HepG2 (cell line): ENCODE results near the gene GHR.

ENCODE experiments used
- JUND ChIP-seq: sonication (generic); formaldehyde crosslinking; IDR thresholded peaks from 2 replicates; pipeline ENCODE4 v1.8.0; 2022; ENCODE audit warnings: mild to moderate bottlenecking, missing genetic modification reagents
- MAFK ChIP-seq, 2 experiments: IDR thresholded peaks in 1 of 2; conservative IDR thresholded peaks in 1 of 2; 2 replicates each; pipeline ENCODE4 v1.6.1; 2011; ENCODE audit warnings: improper control_type of control experiment in 2 of 2, low read length in 2 of 2
- PAX8 ChIP-seq: sonication (generic); formaldehyde crosslinking; IDR thresholded peaks from 2 replicates; pipeline ENCODE4 v1.8.0; 2022; ENCODE audit warnings: mild to moderate bottlenecking, missing genetic modification reagents, borderline replicate concordance
- RELA ChIP-seq: sonication (generic); formaldehyde crosslinking; IDR thresholded peaks from 2 replicates; pipeline ENCODE4 v1.4.0; 2020; ENCODE audit warnings: missing genetic modification reagents
- SETDB1 ChIP-seq: sonication (generic); formaldehyde crosslinking; IDR thresholded peaks from 2 replicates; pipeline ENCODE4 v1.5.1; 2020; ENCODE audit warnings: missing genetic modification reagents, mild to moderate bottlenecking, borderline replicate concordance
- SOX5 ChIP-seq: IDR thresholded peaks from 2 replicates; pipeline ENCODE4 v1.6.1; 2016; ENCODE audit warnings: borderline replicate concordance
- SUZ12 ChIP-seq: fragments of 150-350 bp; IDR thresholded peaks from 2 replicates; pipeline ENCODE4 v1.6.1; 2014; ENCODE audit warnings: low read depth, low read length
- TAF1 ChIP-seq: sonication (generic); formaldehyde crosslinking; IDR thresholded peaks from 2 replicates; pipeline ENCODE4 v1.4.0; 2020; ENCODE audit warnings: missing genetic modification reagents
- TCF7 ChIP-seq: sonication (generic); IDR thresholded peaks from 2 replicates; pipeline ENCODE4 v1.6.1; 2016; ENCODE audit warnings: antibody characterized with exemption, low read depth
- ZNF205 ChIP-seq: IDR thresholded peaks from 2 replicates; pipeline ENCODE4 v1.6.1; 2018; ENCODE audit warnings: missing biosample characterization, missing genetic modification reagents
- ZNF850 ChIP-seq: sonication (generic); formaldehyde crosslinking; conservative IDR thresholded peaks from 2 replicates; pipeline ENCODE4 v1.9.0; 2021; ENCODE audit warnings: mild to moderate bottlenecking, missing genetic modification reagents
- TF ChIP-seq, protein P1 (sequence below): sonication (generic); formaldehyde crosslinking; IDR thresholded peaks from 2 replicates; pipeline ENCODE4 v1.5.0; 2020; ENCODE audit warnings: mild to moderate bottlenecking, missing genetic modification reagents, moderate library complexity
- TF ChIP-seq, protein P2 (sequence below): sonication (generic); formaldehyde crosslinking; IDR thresholded peaks from 2 replicates; pipeline ENCODE4 v1.4.0; 2020; ENCODE audit warnings: mild to moderate bottlenecking, missing genetic modification reagents

DNA sequence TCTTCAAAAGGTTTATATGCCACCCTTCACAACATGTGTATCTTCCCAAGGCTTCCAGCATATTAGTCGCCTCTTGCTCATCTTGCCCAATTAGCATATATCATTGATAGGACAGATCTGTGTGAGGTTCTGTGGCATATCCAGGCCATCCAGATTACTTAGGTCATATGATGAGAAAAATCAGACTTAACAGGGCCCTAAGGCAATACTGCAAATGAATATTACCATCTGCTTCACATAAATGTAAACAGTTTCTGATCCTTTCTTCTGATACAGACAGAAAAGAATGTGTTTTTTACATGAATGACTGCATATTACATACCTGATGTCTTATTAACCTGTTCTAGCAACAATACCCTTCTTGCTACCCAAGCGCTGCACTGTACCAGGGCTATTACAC is 41.3 kb upstream of the GHR start:
- TF ChIP-seq, protein P1, sequence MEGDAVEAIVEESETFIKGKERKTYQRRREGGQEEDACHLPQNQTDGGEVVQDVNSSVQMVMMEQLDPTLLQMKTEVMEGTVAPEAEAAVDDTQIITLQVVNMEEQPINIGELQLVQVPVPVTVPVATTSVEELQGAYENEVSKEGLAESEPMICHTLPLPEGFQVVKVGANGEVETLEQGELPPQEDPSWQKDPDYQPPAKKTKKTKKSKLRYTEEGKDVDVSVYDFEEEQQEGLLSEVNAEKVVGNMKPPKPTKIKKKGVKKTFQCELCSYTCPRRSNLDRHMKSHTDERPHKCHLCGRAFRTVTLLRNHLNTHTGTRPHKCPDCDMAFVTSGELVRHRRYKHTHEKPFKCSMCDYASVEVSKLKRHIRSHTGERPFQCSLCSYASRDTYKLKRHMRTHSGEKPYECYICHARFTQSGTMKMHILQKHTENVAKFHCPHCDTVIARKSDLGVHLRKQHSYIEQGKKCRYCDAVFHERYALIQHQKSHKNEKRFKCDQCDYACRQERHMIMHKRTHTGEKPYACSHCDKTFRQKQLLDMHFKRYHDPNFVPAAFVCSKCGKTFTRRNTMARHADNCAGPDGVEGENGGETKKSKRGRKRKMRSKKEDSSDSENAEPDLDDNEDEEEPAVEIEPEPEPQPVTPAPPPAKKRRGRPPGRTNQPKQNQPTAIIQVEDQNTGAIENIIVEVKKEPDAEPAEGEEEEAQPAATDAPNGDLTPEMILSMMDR (CRISPR knock-in tag) = no peak
- TF ChIP-seq PAX8 (CRISPR knock-in tag) = no peak
- no peak for TF ChIP-seq SUZ12
- no peak for TF ChIP-seq SETDB1 (CRISPR knock-in tag)
- no peak for TF ChIP-seq MAFK (conservative IDR thresholded peaks at IDR 0.05 in 1 of 2, IDR thresholded peaks at IDR 0.05 in 1 of 2; ENCODE audit: low read length in 2 of 2)
- no peak for TF ChIP-seq TCF7
- TF ChIP-seq ZNF850 (CRISPR knock-in tag) = no peak
- TF ChIP-seq, protein P2, sequence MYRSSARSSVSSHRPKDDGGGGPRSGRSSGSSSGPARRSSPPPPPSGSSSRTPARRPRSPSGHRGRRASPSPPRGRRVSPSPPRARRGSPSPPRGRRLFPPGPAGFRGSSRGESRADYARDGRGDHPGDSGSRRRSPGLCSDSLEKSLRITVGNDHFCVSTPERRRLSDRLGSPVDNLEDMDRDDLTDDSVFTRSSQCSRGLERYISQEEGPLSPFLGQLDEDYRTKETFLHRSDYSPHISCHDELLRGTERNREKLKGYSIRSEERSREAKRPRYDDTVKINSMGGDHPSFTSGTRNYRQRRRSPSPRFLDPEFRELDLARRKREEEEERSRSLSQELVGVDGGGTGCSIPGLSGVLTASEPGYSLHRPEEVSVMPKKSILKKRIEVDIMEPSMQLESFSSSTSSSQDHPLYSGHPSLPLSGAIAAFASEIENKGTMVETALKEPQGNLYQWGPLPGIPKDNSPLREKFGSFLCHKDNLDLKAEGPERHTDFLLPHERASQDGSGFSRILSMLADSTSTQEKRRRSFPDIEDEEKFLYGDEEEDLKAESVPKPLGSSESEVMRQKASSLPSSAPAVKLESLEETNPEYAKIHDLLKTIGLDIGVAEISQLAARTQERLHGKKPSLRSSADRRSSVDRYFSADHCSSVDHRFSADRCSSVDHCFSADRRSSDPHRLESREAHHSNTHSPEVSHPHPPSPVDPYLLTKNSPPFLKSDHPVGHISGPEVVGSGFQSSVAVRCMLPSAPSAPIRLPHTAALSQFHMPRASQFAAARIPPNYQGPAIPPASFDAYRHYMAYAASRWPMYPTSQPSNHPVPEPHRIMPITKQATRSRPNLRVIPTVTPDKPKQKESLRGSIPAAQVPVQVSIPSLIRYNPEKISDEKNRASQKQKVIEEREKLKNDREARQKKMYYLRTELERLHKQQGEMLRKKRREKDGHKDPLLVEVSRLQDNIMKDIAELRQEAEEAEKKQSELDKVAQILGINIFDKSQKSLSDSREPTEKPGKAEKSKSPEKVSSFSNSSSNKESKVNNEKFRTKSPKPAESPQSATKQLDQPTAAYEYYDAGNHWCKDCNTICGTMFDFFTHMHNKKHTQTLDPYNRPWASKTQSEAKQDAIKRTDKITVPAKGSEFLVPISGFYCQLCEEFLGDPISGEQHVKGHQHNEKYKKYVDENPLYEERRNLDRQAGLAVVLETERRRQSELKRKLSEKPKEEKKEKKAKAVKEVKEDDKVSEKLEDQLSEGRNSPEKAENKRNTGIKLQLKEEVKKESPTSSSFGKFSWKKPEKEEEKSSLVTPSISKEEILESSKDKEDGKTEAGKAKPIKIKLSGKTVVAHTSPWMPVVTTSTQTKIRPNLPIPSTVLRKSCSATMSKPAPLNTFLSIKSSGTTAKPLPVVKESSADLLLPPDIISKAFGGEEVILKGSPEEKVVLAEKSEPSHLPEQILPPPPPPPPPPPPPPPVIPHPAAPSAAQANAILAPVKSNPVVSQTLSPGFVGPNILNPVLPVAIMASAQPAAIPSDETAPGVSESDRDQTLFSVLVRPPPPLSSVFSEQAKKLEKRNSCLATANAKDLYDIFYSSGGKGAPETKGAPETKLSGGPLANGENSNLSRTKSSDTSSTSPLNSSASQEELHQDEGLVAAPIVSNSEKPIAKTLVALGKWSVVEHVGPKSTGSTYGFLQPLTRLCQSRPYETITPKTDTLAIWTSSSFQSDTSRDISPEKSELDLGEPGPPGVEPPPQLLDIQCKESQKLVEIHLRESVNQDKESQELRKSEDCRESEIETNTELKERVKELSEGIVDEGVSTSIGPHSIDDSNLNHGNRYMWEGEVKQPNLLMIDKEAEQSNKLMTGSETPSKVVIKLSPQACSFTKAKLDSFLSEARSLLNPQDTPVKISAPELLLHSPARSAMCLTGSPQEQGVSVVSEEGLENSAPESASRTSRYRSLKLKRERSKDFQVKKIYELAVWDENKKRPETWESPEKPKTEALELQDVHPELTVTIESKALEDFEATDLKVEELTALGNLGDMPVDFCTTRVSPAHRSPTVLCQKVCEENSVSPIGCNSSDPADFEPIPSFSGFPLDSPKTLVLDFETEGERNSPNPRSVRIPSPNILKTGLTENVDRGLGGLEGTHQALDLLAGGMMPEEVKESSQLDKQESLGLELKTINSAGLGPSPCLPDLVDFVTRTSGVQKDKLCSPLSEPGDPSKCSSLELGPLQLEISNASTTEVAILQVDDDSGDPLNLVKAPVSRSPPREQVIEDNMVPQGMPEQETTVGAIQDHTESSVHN (CRISPR knock-in tag) = no peak
- TF ChIP-seq RELA (CRISPR knock-in tag) = no peak
- TF ChIP-seq TAF1 (CRISPR knock-in tag) = no peak
- TF ChIP-seq SOX5 (CRISPR knock-in tag) = no peak
- TF ChIP-seq JUND = no peak
- no peak for TF ChIP-seq ZNF205 (CRISPR knock-in tag)
